RWPE2 (cell line): ENCODE measurements around the gene BPNT1.

Source experiments
- ATAC-seq: fragments of 200-7000 bp; cut with Tn5 transposase; 3 replicates; pipeline ENCODE4 v1.9.1; 2021; ENCODE audit warnings: low read depth
- DNase-seq: peaks from one replicate; pipeline ENCODE4 v3.0.0-alpha.2; 2020; ENCODE audit warnings: low spot score
- H3K27ac ChIP-seq: fragments of 450-650 bp; 2 replicates; pipeline ENCODE4 v1.5.1; 2017; ENCODE audit warnings: mild to moderate bottlenecking; ENCODE audit not compliant: poor library complexity, severe bottlenecking
- H3K27me3 ChIP-seq: fragments of 250-450 bp; sonication (Bioruptor Pico); 2 replicates; pipeline ENCODE4 v1.5.1; 2021; ENCODE audit warnings: mild to moderate bottlenecking, moderate library complexity; ENCODE audit not compliant: insufficient read depth, poor library complexity, severe bottlenecking
- H3K36me3 ChIP-seq: fragments of 250-450 bp; sonication (Bioruptor Pico); 2 replicates; pipeline ENCODE4 v1.5.1; 2020; ENCODE audit warnings: low read depth, mild to moderate bottlenecking, moderate library complexity
- H3K4me1 ChIP-seq: fragments of 250-450 bp; sonication (Bioruptor Pico); 2 replicates; pipeline ENCODE4 v1.5.1; 2021; ENCODE audit warnings: mild to moderate bottlenecking, moderate library complexity; ENCODE audit not compliant: insufficient read depth, poor library complexity, severe bottlenecking
- H3K4me3 ChIP-seq: fragments of 250-450 bp; sonication (Bioruptor Pico); 2 replicates; pipeline ENCODE4 v1.5.1; 2021; ENCODE audit warnings: mild to moderate bottlenecking, moderate library complexity; ENCODE audit not compliant: severe bottlenecking
- H3K9me3 ChIP-seq: fragments of 250-450 bp; sonication (Bioruptor Pico); 2 replicates; pipeline ENCODE4 v1.5.1; 2021; ENCODE audit warnings: mild to moderate bottlenecking, moderate library complexity; ENCODE audit not compliant: severe bottlenecking
- TF ChIP-seq, protein P1 (sequence below): fragments of 450-650 bp; IDR thresholded peaks from one replicate; pipeline ENCODE4 v1.5.1; 2017; ENCODE audit warnings: mild to moderate bottlenecking, moderate library complexity; ENCODE audit not compliant: poor library complexity, severe bottlenecking

Gene BPNT1

DNA sequence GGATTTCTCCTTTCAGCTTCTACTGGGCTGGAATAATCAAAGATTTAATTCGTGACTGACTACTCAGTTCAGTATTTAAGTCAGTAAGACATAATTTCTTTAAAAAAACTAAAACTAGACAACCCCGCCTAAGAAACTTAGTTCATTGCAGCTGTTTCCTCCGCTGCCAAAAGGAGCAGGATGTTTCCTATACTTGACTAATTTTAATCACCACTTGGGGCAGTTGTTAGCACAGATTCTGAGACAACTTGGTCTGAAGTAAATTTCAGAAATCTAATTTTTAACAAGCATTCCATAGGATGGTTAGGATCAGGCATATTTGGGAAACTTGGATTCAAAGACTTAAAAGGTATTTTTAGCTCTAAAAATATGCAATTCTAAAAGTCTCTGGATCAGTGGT, 77.3 kb downstream of the BPNT1 start:
- no peak for ATAC-seq
- Histone ChIP-seq H3K4me1 (no peaks in the 10 kb centered on the region), H3K9me3 (no peaks in the 10 kb centered on the region), H3K27ac (no peak overlapping the region), H3K27me3 (no peaks in the 10 kb centered on the region), H3K36me3 (peaks cover 38% of the 10 kb centered on the region), H3K4me3 (no peak overlapping the region)
- DNase-seq: no peak
- TF ChIP-seq, protein P1, sequence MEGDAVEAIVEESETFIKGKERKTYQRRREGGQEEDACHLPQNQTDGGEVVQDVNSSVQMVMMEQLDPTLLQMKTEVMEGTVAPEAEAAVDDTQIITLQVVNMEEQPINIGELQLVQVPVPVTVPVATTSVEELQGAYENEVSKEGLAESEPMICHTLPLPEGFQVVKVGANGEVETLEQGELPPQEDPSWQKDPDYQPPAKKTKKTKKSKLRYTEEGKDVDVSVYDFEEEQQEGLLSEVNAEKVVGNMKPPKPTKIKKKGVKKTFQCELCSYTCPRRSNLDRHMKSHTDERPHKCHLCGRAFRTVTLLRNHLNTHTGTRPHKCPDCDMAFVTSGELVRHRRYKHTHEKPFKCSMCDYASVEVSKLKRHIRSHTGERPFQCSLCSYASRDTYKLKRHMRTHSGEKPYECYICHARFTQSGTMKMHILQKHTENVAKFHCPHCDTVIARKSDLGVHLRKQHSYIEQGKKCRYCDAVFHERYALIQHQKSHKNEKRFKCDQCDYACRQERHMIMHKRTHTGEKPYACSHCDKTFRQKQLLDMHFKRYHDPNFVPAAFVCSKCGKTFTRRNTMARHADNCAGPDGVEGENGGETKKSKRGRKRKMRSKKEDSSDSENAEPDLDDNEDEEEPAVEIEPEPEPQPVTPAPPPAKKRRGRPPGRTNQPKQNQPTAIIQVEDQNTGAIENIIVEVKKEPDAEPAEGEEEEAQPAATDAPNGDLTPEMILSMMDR: no peak

DNA sequence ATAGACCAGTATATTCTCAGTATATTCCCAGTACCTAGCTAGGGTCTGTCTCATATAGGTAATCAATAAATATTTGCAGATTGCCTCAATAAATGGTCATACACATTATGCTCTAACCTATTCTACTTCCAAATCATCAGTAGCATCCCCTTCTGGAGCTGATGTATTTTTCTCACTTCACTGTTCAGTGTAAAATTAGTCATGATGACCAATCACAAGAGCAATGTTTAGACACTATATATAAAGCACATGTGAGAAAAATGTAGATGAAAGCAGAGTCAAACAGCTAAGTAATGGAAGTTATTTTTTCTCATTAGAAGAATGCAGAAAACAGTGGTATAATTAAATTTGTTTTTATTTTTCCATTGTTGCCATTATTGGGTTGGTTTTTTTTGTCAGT, 78.0 kb downstream of the BPNT1 start:
- DNase-seq (no peak), ATAC-seq (no peak)
- no peaks in the 10 kb centered on the region for H3K27me3 ChIP-seq
- peaks cover 39% of the 10 kb centered on the region for H3K36me3 ChIP-seq
- H3K9me3 ChIP-seq: no peaks in the 10 kb centered on the region
- no peak overlapping the region for H3K4me3 ChIP-seq
- TF ChIP-seq, protein P1: no peak
- no peak overlapping the region for H3K27ac ChIP-seq
- H3K4me1 ChIP-seq: no peaks in the 10 kb centered on the region
